Vagina (tissue), 2 donors: ENCODE measurements around the gene R3HDM2. TPM values are rescaled to one million over a fixed set of nuclear protein-coding genes. Genes with fewer than 3 reads are reported as not detected.
"Not testable (repeated sequence)": the region's sequence is repeated elsewhere in the genome, so short reads cannot be mapped to it uniquely, and the experiment has no call there.

Experiments
- DNase-seq, 2 donors: peaks; one replicate each; pipeline ENCODE4 v3.0.0-alpha.2; 2017; ENCODE audit errors: extremely low spot score in 2 of 2
- H3K27ac ChIP-seq: fragments of 200-600 bp; sonication (generic); one replicate; pipeline ENCODE4 v1.5.1; 2019
- H3K27me3 ChIP-seq: fragments of 200-600 bp; sonication (generic); one replicate; pipeline ENCODE4 v1.5.1; 2019
- H3K36me3 ChIP-seq, 2 donors: fragments of 200-600 bp; sonication (generic); one replicate each; pipeline ENCODE4 v1.5.1; 2017 to 2019
- H3K4me1 ChIP-seq: fragments of 200-600 bp; sonication (generic); one replicate; pipeline ENCODE4 v1.5.1; 2019
- H3K4me3 ChIP-seq, 2 donors: fragments of 200-600 bp; sonication (generic); 1 replicate in 1 of 2; 2 replicates in 1 of 2; pipeline ENCODE4 v1.5.1; 2016 to 2019
- H3K9me3 ChIP-seq: fragments of 200-600 bp; sonication (generic); one replicate; pipeline ENCODE4 v1.5.1; 2019
- POLR2A ChIP-seq, 2 donors: fragments of 450-650 bp; IDR thresholded peaks; one replicate each; pipeline ENCODE4 v1.6.1; 2017; ENCODE audit warnings: antibody characterized with exemption in 2 of 2, mild to moderate bottlenecking in 2 of 2, moderate library complexity in 2 of 2
- POLR2AphosphoS5 ChIP-seq, 2 donors: sonication (generic); formaldehyde crosslinking; IDR thresholded peaks; one replicate each; pipeline ENCODE4 v1.9.0; 2017; ENCODE audit warnings: antibody characterized with exemption in 2 of 2, mild to moderate bottlenecking in 2 of 2, low read depth in 1 of 2; ENCODE audit not compliant: insufficient read depth in 1 of 2
- intact Hi-C: fragments of 100-400 bp; cut with DNase I; formaldehyde crosslinking; loops from one replicate; pipeline ENCODE4 v1.15.1; 2023
- total RNA-seq: library from RNA; depleted of rRNA; stranded (reverse); fragments of >200 nt; gene quantifications from one replicate; pipeline ENCODE4 v1.2.3, GENCODE V29; 2016
- TF ChIP-seq, protein P1 (sequence below), 3 experiments: fragments of 450-650 bp in 2 of 3; fragments of 200-600 bp in 1 of 3; sonication (generic) in 1 of 3; IDR thresholded peaks; one replicate each; pipeline ENCODE4 v1.5.1; 2017 to 2019; ENCODE audit warnings: antibody characterized with exemption in 3 of 3, mild to moderate bottlenecking in 2 of 3, moderate library complexity in 2 of 3

The R3HDM2 gene
- total RNA-seq, 1 donor from 2014 or later = 44.2 TPM

DNA sequence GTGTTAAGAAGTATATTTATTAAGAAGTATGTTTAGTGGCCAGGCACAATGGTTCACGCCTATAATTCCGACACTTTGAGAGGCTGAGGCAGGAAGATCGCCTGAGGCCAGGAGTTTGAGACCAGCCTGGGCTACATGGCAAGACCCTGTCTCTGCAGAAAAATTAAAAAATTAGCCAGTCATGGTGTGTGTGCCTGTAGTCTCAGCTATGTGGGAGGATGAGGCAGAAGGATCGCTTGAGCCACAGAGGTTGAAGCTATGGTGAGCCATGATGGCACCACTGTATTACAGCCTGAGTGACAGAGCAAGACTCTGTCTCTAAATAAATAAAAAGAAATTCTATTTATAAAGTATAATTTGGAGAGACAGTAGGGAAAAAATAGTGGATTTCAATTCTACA, 20.3 kb downstream of the R3HDM2 start:
- Histone ChIP-seq H3K27ac (no peak overlapping the region), H3K36me3 (no peaks in the 10 kb centered on the region), H3K9me3 (no peaks in the 10 kb centered on the region), H3K4me1 (peaks cover 3% of the 10 kb centered on the region), H3K27me3 (no peaks in the 10 kb centered on the region), H3K4me3 (no peak overlapping the region)
- TF ChIP-seq POLR2A (IDR thresholded peaks at IDR 0.05) (no peak), POLR2AphosphoS5 (IDR thresholded peaks at IDR 0.05; ENCODE audit: insufficient read depth in 1 of 2, low read depth in 1 of 2) (no peak)
- TF ChIP-seq, protein P1, sequence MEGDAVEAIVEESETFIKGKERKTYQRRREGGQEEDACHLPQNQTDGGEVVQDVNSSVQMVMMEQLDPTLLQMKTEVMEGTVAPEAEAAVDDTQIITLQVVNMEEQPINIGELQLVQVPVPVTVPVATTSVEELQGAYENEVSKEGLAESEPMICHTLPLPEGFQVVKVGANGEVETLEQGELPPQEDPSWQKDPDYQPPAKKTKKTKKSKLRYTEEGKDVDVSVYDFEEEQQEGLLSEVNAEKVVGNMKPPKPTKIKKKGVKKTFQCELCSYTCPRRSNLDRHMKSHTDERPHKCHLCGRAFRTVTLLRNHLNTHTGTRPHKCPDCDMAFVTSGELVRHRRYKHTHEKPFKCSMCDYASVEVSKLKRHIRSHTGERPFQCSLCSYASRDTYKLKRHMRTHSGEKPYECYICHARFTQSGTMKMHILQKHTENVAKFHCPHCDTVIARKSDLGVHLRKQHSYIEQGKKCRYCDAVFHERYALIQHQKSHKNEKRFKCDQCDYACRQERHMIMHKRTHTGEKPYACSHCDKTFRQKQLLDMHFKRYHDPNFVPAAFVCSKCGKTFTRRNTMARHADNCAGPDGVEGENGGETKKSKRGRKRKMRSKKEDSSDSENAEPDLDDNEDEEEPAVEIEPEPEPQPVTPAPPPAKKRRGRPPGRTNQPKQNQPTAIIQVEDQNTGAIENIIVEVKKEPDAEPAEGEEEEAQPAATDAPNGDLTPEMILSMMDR (IDR thresholded peaks at IDR 0.05) = no peak
- intact Hi-C loops = no loop called here
- DNase-seq = no peak

GRCh38 chr12:57404966-57405640, 25.7 kb downstream of the R3HDM2 start:
- Histone ChIP-seq H3K27ac (no peak overlapping the region), H3K4me1 (no peaks in the 10 kb centered on the region), H3K4me3 (no peak overlapping the region), H3K9me3 (no peaks in the 10 kb centered on the region), H3K36me3 (no peaks in the 10 kb centered on the region), H3K27me3 (no peaks in the 10 kb centered on the region)
- intact Hi-C loops = no loop called here
- no peak for DNase-seq
- TF ChIP-seq, protein P1 (IDR thresholded peaks at IDR 0.05) = no peak
- TF ChIP-seq POLR2A (IDR thresholded peaks at IDR 0.05) = no peak
- TF ChIP-seq POLR2AphosphoS5 (IDR thresholded peaks at IDR 0.05; ENCODE audit: insufficient read depth in 1 of 2, low read depth in 1 of 2) = no peak

DNA sequence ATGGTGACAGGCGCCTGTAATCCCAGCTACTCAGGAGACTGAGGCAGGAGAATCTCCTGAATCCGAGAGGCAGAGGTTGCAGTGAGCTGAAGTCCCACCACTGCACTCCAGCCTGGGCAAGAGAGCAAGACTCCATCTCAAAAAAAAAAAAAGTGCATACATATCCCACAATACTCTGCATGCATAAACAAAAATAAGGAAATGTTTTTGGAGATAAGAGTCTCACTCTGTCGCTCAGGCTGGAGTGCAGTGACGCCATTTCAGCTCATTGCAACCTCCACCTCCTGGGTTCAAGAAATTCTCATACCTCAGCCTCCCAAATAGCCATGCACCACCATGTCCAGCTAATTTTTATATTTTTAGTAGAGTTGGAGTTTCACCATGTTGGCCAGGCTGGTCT, 28.7 kb downstream of the R3HDM2 start:
- H3K9me3 ChIP-seq, H3K27me3 ChIP-seq, H3K4me3 ChIP-seq, H3K4me1 ChIP-seq, intact Hi-C loops, H3K36me3 ChIP-seq, DNase-seq, H3K27ac ChIP-seq: not testable (repeated sequence)

GRCh38 chr12:57401165-57401564, 29.7 kb downstream of the R3HDM2 start:
- Histone ChIP-seq H3K27me3 (no peaks in the 10 kb centered on the region), H3K36me3 (no peaks in the 10 kb centered on the region), H3K4me1 (no peaks in the 10 kb centered on the region), H3K4me3 (no peak overlapping the region), H3K9me3 (no peaks in the 10 kb centered on the region), H3K27ac (no peak overlapping the region)
- TF ChIP-seq, protein P1 (IDR thresholded peaks at IDR 0.05) = no peak
- TF ChIP-seq POLR2AphosphoS5 (IDR thresholded peaks at IDR 0.05; ENCODE audit: insufficient read depth in 1 of 2, low read depth in 1 of 2) (no peak), POLR2A (IDR thresholded peaks at IDR 0.05) (no peak)
- DNase-seq = no peak
- intact Hi-C loops = no loop called here

- DNase-seq, H3K36me3 ChIP-seq, H3K27me3 ChIP-seq, intact Hi-C loops, H3K4me3 ChIP-seq, H3K9me3 ChIP-seq, H3K4me1 ChIP-seq, H3K27ac ChIP-seq: not testable (repeated sequence)
Observed at GRCh38 chr12:57399718-57400463, 31.0 kb downstream of the R3HDM2 start.

GRCh38 chr12:57397441-57397840, 33.4 kb downstream of the R3HDM2 start:
- Histone ChIP-seq H3K27ac (no peak overlapping the region), H3K36me3 (peaks cover 0 to 19% of the 10 kb centered on the region in 2 donors), H3K9me3 (no peaks in the 10 kb centered on the region), H3K27me3 (no peaks in the 10 kb centered on the region), H3K4me3 (no peak overlapping the region), H3K4me1 (no peaks in the 10 kb centered on the region)
- intact Hi-C loops = no loop called here
- no peak for TF ChIP-seq POLR2A (IDR thresholded peaks at IDR 0.05)
- TF ChIP-seq, protein P1 (IDR thresholded peaks at IDR 0.05) = no peak
- TF ChIP-seq POLR2AphosphoS5 (IDR thresholded peaks at IDR 0.05; ENCODE audit: insufficient read depth in 1 of 2, low read depth in 1 of 2) = no peak
- DNase-seq = no peak
